Heart left ventricle (tissue), 13 donors: ENCODE results near the gene NKD1.

Experiments used
- POLR2A ChIP-seq, 2 donors: fragments of 450-650 bp; IDR thresholded peaks; one replicate each; pipeline ENCODE4 v1.6.1; 2017; ENCODE audit warnings: antibody characterized with exemption in 2 of 2, mild to moderate bottlenecking in 2 of 2, moderate library complexity in 2 of 2
- TF ChIP-seq, protein P1 (sequence below), 12 donors: fragments of 200-600 bp; sonication (generic) in 4 of 12; IDR thresholded peaks; one replicate each; pipeline versions ENCODE4 v1.5.0 to v1.8.0; 2018 to 2022; ENCODE audit warnings: antibody characterized with exemption in 12 of 12, mild to moderate bottlenecking in 5 of 12
- donor health status: ischemic (EF 13 %, LVEDD 7.1; RV severe dilation, severe dysfunction).
- donor health status: DM: no; HTN: yes; CAD: no.
- donor health status: DM: no; HTN: no; CAD: no.
- donor health status: ischemic (EF 25% LVEDD 6.9; RV normal size, moderate dysfunction).
- donor health status: ischemic (EF 25% LVEDD 5.7; RV mildly dilated, moderate dysfunction).
- donor health status: ischemic (EF 35%, LVEDD 5.7; RV mildly dilated, moderate dysfunction).
- donor health status: nonischemic (EF 11% LVEDD 7.7; RV severe dilation, severe dysfunction).
- donor health status: DM: yes; HTN: yes; CAD: no.
- donor health status: PGD.
- donor health status: ischemic (EF 29% LVEDD 5.4; RV normal size, mild dysfunction).
- donor health status: nonischemic (EF 23%, LVEDD 6.1; RV moderate dilation, normal function).

DNA sequence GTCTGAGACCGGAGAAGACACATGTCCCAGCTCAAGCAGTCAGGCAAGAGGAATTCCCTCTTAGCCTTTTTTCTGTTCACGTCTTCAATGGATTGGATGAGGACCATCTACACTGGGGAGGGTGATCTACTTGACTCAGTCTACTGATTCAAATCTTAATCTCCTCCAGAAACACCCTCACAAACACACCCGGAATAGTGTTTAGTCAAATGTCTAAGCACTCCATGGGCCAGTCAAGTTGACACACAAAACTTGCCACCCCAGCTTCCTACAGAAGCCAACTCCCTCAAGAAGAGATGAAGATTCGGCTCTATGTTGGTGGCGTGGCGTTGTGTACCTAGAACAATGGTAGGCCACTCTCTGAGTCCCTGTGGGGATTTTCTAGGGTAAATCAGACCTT is 22.5 kb upstream of the NKD1 start:
- TF ChIP-seq, protein P1, sequence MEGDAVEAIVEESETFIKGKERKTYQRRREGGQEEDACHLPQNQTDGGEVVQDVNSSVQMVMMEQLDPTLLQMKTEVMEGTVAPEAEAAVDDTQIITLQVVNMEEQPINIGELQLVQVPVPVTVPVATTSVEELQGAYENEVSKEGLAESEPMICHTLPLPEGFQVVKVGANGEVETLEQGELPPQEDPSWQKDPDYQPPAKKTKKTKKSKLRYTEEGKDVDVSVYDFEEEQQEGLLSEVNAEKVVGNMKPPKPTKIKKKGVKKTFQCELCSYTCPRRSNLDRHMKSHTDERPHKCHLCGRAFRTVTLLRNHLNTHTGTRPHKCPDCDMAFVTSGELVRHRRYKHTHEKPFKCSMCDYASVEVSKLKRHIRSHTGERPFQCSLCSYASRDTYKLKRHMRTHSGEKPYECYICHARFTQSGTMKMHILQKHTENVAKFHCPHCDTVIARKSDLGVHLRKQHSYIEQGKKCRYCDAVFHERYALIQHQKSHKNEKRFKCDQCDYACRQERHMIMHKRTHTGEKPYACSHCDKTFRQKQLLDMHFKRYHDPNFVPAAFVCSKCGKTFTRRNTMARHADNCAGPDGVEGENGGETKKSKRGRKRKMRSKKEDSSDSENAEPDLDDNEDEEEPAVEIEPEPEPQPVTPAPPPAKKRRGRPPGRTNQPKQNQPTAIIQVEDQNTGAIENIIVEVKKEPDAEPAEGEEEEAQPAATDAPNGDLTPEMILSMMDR (IDR thresholded peaks at IDR 0.05), result no peak
- no peak for TF ChIP-seq POLR2A (IDR thresholded peaks at IDR 0.05)
